ENCODE results near the gene TUT4. TPM values are rescaled to one million over a fixed set of nuclear protein-coding genes. Genes with fewer than 3 reads are reported as not detected.
A peak's percentile ranks its signal among the peaks of the same experiment; 100 is the strongest.

The TUT4 gene, protein sequence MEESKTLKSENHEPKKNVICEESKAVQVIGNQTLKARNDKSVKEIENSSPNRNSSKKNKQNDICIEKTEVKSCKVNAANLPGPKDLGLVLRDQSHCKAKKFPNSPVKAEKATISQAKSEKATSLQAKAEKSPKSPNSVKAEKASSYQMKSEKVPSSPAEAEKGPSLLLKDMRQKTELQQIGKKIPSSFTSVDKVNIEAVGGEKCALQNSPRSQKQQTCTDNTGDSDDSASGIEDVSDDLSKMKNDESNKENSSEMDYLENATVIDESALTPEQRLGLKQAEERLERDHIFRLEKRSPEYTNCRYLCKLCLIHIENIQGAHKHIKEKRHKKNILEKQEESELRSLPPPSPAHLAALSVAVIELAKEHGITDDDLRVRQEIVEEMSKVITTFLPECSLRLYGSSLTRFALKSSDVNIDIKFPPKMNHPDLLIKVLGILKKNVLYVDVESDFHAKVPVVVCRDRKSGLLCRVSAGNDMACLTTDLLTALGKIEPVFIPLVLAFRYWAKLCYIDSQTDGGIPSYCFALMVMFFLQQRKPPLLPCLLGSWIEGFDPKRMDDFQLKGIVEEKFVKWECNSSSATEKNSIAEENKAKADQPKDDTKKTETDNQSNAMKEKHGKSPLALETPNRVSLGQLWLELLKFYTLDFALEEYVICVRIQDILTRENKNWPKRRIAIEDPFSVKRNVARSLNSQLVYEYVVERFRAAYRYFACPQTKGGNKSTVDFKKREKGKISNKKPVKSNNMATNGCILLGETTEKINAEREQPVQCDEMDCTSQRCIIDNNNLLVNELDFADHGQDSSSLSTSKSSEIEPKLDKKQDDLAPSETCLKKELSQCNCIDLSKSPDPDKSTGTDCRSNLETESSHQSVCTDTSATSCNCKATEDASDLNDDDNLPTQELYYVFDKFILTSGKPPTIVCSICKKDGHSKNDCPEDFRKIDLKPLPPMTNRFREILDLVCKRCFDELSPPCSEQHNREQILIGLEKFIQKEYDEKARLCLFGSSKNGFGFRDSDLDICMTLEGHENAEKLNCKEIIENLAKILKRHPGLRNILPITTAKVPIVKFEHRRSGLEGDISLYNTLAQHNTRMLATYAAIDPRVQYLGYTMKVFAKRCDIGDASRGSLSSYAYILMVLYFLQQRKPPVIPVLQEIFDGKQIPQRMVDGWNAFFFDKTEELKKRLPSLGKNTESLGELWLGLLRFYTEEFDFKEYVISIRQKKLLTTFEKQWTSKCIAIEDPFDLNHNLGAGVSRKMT (N-terminal part only)
- 100 to 1,000 TPM in 1 of 2 experiments, 10 to 100 TPM in 1; 88.0 to 101 TPM for total RNA-seq

DNA sequence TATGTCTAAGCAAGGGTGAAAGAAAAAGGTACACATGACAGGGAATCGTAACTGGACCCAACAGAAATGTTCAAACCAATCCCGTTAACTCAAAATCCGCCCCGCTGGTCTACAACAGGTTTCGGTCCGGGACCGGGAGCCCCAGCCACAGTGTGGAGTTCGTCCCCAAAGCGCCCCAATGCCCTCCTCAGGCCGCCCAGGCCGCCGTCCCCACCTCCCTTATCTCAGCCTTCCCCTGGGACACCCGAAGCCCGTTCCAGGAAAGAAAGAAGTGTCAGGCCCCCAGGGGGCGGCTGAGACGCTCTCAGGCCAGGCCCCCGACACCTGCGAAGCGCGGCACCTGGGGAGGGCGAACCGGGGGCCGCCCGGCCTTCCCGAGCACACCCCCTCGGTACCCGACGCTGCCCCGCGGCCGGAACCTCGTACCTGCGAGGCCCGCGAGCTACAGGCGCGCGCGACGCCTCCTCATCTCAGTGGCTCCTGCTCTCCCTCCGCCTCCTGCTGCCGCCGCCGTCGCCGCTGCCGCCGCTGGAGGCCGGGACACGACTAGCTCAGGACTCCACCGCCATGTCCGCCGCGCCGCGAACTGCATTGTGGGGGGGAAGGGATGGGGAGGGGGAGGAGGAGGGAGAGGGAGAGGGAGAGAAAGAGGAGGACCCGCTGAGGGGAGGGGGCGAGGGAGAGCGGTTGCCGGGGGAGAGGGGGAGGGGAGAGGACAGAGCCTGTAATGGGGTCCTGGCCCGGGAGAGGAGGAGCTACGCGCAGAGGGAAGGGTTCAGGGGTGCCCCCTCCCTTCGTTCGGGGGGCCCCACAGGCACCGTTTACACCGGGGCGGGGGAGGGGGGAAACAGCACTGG, at the start of gene TUT4:
Gene TUT4 (minus strand): TSS at position 588 of the 857 bp plus-strand sequence. CDS start 26,812 bp downstream, outside the sequence.
- H3K36me3 Mint-ChIP-seq (ENCODE audit: low read depth), result peaks cover 8% of the 10 kb centered on the region
- H3K27ac Mint-ChIP-seq, result peak within 1 kb of the TSS; percentile 82
- peak; percentile 80 for DNase-seq
- H3K27me3 Mint-ChIP-seq, result no peaks in the 10 kb centered on the region
- ChIA-PET CTCF (interaction anchor here (0.7 to 1.9 kb wide), 7 partner anchors 14 to 287 kb away, joined by 3 to 5 read pairs (median 3); no protein-coding TSS in a partner anchor), POLR2A (interaction anchor here (0.6 to 1.6 kb wide), 5 partner anchors 80 to 148 kb away, joined by 3 to 14 read pairs (median 4); partner anchors contain the start of genes ORC1, PRPF38A and SHISAL2A)
- peaks cover 29% of the 10 kb centered on the region for H3K4me1 Mint-ChIP-seq
- no peaks in the 10 kb centered on the region for H3K9me3 Mint-ChIP-seq
- peak within 1 kb of the TSS; percentile 64 for H3K4me3 Mint-ChIP-seq

DNA sequence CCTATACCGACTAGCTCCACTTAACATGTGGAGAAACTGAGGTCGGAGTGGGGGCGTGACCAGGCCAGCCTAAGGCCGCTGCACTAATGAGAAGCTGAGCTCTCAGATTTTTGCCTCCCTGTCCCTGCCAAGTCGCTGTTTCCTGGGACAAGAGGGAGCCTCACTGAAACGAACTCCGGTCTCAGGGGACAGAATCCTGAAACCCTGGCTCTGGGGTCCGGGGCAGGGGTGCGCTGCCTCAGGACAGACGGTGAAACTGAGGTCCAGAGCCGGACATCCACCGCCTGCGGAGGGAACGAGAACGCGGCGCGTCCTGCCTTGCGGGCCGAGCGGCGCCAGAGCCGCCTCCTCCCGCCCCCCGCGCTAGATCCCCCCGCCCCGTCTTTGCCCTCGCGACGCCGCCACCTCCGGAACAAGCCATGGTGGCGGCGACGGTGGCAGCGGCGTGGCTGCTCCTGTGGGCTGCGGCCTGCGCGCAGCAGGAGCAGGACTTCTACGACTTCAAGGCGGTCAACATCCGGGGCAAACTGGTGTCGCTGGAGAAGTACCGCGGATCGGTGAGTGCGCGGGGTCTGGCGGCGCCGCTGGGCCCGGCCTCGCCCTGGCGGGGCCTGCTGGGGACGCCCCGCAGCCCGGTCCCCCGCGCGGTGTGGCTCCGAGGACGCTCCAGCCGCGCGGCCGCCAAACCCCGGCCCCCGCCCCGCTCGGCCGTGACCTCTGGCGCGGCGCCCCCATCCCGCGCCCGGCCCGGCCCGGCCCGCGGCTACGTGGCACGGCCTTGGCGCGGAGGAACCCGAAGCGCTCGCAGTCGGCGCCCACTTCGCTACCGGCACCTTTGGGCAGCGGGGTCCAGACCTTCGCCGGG, 49.3 kb upstream of the TUT4 start, which contains the start of gene GPX7:
Gene GPX7 (plus strand): TSS at position 381 of the 865 bp plus-strand sequence. CDS start 39 bp downstream, at position 420.
- Mint-ChIP-seq H3K27me3 (no peaks in the 10 kb centered on the region), H3K4me1 (peaks cover 48% of the 10 kb centered on the region), H3K9me3 (no peaks in the 10 kb centered on the region), H3K4me3 (peak within 1 kb of the TSS; percentile 85), H3K36me3 (ENCODE audit: low read depth) (peaks cover 32% of the 10 kb centered on the region), H3K27ac (peak within 1 kb of the TSS; percentile 93)
- ChIA-PET CTCF (interaction anchor here (0.9 kb wide), 1 partner anchor 63 kb away, joined by 4 read pairs; no protein-coding TSS in a partner anchor), POLR2A (interaction anchor here (0.7 kb wide), 1 partner anchor 39 kb away, joined by 3 read pairs; no protein-coding TSS in a partner anchor)
- peak; percentile 63 for DNase-seq

DNA sequence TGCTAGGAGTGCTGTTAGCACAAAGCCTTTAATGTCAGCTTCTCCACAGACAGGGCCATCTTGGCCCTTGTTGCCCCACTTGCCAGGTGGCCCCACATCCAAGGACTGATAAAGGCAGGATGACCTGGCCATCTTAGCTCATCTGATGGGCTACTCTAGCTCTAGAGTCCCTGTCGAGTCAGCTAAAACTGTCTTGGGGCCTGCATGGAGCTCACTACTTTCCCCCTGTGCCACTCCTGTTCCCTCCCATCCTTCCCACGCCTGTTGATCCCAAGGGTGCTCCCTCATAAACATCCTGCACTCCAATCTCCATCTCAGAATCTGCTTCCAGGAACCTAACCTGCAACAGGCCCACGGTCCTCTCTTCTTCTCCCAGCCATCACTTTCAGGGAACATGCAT, 48.6 kb upstream of the TUT4 start:
- H3K27me3 Mint-ChIP-seq, result peaks cover 3% of the 10 kb centered on the region
- ChIA-PET POLR2A (no interaction called here), CTCF (interaction anchor here (0.9 to 1.1 kb wide), 2 partner anchors 64 to 85 kb away, joined by 3 to 4 read pairs; no protein-coding TSS in a partner anchor)
- peaks cover 46% of the 10 kb centered on the region for H3K4me1 Mint-ChIP-seq
- H3K9me3 Mint-ChIP-seq, result no peaks in the 10 kb centered on the region
- peaks cover 25% of the 10 kb centered on the region for H3K36me3 Mint-ChIP-seq (ENCODE audit: low read depth)
- H3K4me3 Mint-ChIP-seq, result peak overlapping the region; percentile 74
- peak overlapping the region; percentile 90 for H3K27ac Mint-ChIP-seq
- DNase-seq, result no peak

DNA sequence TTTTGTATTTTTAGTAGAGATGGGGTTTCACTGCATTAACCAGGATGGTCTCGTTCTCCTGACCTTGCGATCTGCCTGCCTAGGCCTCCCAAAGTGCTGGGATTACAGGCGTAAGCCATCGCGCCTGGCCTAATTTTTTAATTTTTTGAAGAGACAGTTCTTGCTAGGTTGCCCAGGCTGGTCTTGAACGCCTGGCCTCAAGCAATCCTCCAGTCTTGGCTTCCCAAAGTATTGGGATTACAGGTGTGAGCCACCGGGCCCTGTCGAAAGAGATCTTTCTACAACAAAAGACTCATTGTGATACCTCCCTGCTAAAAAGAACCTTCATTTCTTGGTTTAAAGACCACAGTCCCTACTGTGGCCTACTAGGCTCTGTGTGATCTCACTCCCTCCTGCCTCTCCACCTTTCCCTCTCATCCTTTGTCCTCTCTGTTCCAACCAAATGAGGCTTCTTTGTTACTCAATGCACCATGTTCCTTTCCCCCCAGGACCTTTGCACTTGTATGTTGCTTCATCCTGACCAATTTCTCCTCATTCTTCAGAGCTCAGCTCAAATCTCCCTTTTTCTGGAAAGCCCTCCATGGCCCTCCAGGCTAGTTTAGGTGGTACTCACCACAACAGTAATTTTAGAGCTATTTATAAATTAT, 47.8 kb upstream of the TUT4 start:
- CTCF ChIA-PET, result interaction anchor here (1.1 kb wide), 1 partner anchor 85 kb away, joined by 3 read pairs; no protein-coding TSS in a partner anchor
- H3K9me3 Mint-ChIP-seq, result no peaks in the 10 kb centered on the region
- no peak overlapping the region for H3K27ac Mint-ChIP-seq
- H3K4me1 Mint-ChIP-seq, result peaks cover 39% of the 10 kb centered on the region
- no peak for DNase-seq
- peak overlapping the region; percentile 74 for H3K4me3 Mint-ChIP-seq
- POLR2A ChIA-PET, result no interaction called here
- H3K36me3 Mint-ChIP-seq (ENCODE audit: low read depth), result peaks cover 20% of the 10 kb centered on the region
- H3K27me3 Mint-ChIP-seq, result peaks cover 3% of the 10 kb centered on the region

DNA sequence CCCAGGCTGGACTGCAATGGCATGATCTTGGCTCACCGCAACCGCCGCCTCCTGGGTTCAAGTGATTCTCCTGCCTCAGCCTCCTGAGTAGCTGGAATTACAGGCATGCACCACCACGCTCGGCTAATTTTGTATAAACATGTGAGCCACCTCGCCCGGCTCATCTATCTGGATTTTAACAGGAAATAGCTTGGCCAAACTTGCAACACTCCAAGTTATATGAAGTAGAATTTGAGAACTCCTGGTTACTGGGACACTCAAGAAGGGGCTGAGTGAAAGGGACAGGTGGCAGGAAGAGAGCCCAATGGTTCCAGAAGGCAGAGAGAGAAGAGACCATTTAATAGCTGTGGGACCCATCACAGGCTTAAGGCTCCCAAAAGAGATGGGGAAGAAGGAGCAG, 46.3 kb upstream of the TUT4 start:
- ChIA-PET CTCF (interaction anchor here (0.6 to 0.9 kb wide), 5 partner anchors 12 to 168 kb away, joined by 3 to 4 read pairs (median 3); no protein-coding TSS in a partner anchor), POLR2A (no interaction called here)
- H3K36me3 Mint-ChIP-seq (ENCODE audit: low read depth), result peaks cover 17% of the 10 kb centered on the region
- no peak overlapping the region for H3K4me3 Mint-ChIP-seq
- H3K4me1 Mint-ChIP-seq, result peaks cover 29% of the 10 kb centered on the region
- DNase-seq, result no peak
- H3K27ac Mint-ChIP-seq, result no peak overlapping the region
- H3K9me3 Mint-ChIP-seq, result no peaks in the 10 kb centered on the region
- peaks cover 4% of the 10 kb centered on the region for H3K27me3 Mint-ChIP-seq

DNA sequence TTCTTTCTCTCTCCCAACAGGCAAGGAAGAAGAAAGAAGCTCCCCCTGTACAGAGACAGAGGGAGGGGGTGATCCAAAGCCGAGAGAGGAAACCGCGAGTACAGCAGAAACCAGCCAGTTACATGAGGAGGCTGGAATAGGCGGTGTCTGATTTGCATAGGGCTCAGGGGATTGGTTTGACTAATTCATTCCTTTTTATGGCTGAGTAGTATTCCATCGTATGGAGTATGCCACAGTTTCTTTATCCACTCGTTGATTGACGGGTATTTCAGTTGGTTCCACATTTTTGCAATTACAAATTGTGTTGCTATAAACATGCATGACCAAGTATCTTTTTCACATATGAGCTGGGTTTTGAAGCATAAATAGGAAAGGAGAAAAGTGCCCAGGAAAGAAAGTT, 45.8 kb upstream of the TUT4 start:
- POLR2A ChIA-PET, result no interaction called here
- no peaks in the 10 kb centered on the region for H3K9me3 Mint-ChIP-seq

DNA sequence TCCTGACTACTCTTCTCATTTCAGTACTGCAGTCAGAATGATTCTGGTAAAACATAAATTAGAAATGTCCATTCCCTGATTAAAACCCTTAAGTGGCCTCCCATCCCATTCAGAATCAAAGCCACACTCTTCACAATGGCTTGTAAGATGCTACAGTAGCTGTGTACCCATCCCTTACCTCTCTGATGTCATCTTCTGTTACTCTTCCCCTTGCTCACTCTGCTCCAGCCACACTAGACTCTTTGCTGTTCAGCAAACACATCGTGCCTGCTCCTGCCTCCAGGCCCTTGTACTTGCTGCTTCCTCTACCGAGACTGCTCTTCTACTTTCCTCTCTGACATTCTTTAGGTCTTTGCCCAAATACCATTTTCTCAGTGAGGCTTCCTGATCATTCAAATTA, 45.0 kb upstream of the TUT4 start:
- Mint-ChIP-seq H3K36me3 (ENCODE audit: low read depth) (peaks cover 5% of the 10 kb centered on the region), H3K27me3 (peaks cover 4% of the 10 kb centered on the region), H3K4me3 (no peak overlapping the region), H3K4me1 (peaks cover 15% of the 10 kb centered on the region), H3K9me3 (no peaks in the 10 kb centered on the region), H3K27ac (no peak overlapping the region)
- ChIA-PET POLR2A (no interaction called here), CTCF (no interaction called here)
- no peak for DNase-seq

More for the DNA sequence above, 45.8 kb upstream of the TUT4 start:
- DNase-seq, result no peak
- CTCF ChIA-PET, result interaction anchor here (0.6 to 0.9 kb wide), 5 partner anchors 13 to 167 kb away, joined by 3 to 4 read pairs (median 3); no protein-coding TSS in a partner anchor
- Mint-ChIP-seq H3K4me1 (peaks cover 24% of the 10 kb centered on the region), H3K36me3 (ENCODE audit: low read depth) (peaks cover 13% of the 10 kb centered on the region), H3K4me3 (no peak overlapping the region), H3K27me3 (peaks cover 4% of the 10 kb centered on the region), H3K27ac (no peak overlapping the region)

DNA sequence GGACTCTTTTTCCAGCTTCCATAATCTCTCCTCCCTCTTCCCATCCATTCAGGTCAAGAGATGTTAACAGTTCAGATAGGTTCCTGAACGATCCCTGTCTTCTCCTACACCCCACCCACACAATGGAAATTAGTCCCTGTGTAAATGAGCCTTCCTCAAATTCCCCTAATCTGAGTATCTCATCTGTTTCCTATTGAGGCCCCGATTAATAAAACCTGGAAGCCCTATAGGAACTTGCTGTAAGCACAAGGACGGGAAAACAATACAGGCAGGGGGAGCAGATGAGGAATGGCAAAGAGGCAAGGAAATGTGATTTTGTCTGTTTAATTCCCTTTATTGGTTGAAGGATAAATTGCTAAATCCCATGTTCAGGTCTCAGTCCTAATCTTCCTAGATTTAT, 42.2 kb upstream of the TUT4 start:
- peaks cover 4% of the 10 kb centered on the region for H3K27me3 Mint-ChIP-seq
- H3K9me3 Mint-ChIP-seq, result no peaks in the 10 kb centered on the region
- DNase-seq, result no peak
- ChIA-PET CTCF (interaction anchor here (0.5 kb wide), 1 partner anchor 34 kb away, joined by 6 read pairs; no protein-coding TSS in a partner anchor), POLR2A (no interaction called here)
- no peaks in the 10 kb centered on the region for H3K36me3 Mint-ChIP-seq (ENCODE audit: low read depth)
- no peak overlapping the region for H3K27ac Mint-ChIP-seq
- H3K4me1 Mint-ChIP-seq, result no peaks in the 10 kb centered on the region
- H3K4me3 Mint-ChIP-seq, result no peak overlapping the region

DNA sequence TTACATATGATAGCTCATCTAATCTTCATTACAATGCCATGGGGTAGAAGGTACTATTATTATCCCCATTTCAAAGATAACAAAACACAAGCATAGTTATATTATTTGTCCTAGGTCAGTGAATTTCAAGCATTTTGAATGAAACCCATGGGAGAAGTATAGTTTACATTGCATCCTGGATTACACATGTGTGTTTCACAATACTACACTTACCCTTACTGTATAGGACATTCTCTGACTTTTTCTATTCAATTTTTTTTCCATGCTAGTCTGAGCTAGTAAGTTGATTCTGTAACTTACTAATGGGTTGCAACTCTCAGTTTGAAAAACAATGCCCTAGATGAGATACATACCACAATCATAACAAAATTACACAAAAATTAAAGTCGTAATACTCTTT, 40.6 kb upstream of the TUT4 start:
- Mint-ChIP-seq H3K36me3 (ENCODE audit: low read depth) (no peaks in the 10 kb centered on the region), H3K4me1 (no peaks in the 10 kb centered on the region), H3K4me3 (no peak overlapping the region), H3K27me3 (peaks cover 4% of the 10 kb centered on the region), H3K9me3 (no peaks in the 10 kb centered on the region), H3K27ac (no peak overlapping the region)
- CTCF ChIA-PET, result interaction anchor here (0.8 to 1.5 kb wide), 2 partner anchors 10 to 16 kb away, joined by 3 to 4 read pairs; no protein-coding TSS in a partner anchor
- POLR2A ChIA-PET, result no interaction called here
- no peak for DNase-seq

DNA sequence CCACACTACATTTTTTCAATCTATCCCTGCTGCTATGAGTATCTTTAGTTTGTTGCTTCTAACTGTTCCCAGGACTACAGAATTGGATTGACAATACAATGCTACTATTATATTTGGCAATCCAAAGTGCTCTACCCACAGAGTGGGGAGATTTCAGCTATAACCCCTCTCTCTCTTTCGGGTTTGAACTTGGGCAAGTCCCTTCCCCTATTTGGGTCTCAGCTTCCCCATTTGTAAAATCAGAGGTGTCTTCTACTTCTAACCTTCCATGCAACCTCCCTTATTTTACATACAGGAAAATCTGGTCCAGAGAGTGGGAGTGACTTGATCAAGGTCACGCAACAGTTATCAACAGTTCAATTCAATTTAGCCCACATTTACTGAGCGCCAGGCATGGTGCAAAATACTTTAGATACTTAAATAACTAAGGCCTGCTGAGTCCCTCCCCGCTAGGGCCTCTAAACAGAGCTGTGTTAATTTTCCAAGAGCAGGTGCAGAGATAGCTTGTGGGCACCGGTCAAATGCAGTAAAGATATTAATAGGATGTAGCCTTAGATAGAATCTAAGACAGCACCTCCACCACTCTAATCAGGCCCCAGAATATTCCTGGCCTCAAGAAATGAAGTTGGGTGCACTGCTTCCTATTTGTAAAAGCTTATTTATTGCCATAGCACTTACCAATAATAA, 39.9 kb upstream of the TUT4 start:
- Mint-ChIP-seq H3K36me3 (ENCODE audit: low read depth) (no peaks in the 10 kb centered on the region), H3K4me3 (no peak overlapping the region), H3K4me1 (no peaks in the 10 kb centered on the region), H3K27ac (no peak overlapping the region), H3K9me3 (no peaks in the 10 kb centered on the region), H3K27me3 (peaks cover 4% of the 10 kb centered on the region)
- no peak for DNase-seq
- ChIA-PET POLR2A (no interaction called here), CTCF (no interaction called here)
